Measurements from ENCODE around the gene WDR36.
A peak's percentile ranks its signal among the peaks of the same experiment; 100 is the strongest.

DNA sequence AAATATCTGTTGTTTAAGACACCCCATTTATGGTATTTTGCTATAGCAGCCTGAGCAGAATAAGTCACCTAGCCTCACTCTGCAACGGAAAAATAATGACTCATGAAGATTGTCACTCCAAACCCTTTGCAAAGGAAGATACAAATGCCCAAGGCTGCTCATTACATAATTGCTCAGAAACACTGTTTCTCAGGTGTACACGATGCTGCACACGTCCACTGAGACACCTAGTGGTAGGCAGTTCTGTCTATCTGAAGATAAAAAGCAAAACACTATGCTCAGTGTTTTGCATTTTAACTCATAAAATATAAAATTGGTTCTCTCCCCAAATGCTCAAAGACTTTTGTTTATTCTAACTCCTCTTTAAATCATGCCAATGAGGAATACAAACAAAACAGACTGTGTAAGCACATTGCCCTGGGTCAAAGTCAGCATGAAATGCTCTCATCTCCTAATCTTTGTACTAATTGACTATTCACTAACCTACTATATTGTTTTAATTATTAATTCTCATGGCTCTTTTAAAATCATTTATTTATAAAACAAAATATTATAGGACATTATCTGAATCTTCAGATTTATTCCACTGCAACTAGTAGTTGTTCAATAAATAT is 28.3 kb upstream of the WDR36 start:
- TF ChIP-seq, protein P1, sequence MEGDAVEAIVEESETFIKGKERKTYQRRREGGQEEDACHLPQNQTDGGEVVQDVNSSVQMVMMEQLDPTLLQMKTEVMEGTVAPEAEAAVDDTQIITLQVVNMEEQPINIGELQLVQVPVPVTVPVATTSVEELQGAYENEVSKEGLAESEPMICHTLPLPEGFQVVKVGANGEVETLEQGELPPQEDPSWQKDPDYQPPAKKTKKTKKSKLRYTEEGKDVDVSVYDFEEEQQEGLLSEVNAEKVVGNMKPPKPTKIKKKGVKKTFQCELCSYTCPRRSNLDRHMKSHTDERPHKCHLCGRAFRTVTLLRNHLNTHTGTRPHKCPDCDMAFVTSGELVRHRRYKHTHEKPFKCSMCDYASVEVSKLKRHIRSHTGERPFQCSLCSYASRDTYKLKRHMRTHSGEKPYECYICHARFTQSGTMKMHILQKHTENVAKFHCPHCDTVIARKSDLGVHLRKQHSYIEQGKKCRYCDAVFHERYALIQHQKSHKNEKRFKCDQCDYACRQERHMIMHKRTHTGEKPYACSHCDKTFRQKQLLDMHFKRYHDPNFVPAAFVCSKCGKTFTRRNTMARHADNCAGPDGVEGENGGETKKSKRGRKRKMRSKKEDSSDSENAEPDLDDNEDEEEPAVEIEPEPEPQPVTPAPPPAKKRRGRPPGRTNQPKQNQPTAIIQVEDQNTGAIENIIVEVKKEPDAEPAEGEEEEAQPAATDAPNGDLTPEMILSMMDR (IDR thresholded peaks at IDR 0.05), result peak in 3 of 5 experiments; percentile 20 to 32 (median 30)
- TF ChIP-seq POLR2A (IDR thresholded peaks at IDR 0.05), result no peak
